Immature natural killer cell (primary cell): ENCODE data around the gene EIF4E1B. TPM values are rescaled to one million over a fixed set of nuclear protein-coding genes. Genes with fewer than 3 reads are reported as not detected.

Experiments
- DNase-seq, 3 donors: peaks; one replicate each; pipeline ENCODE4 v3.0.0; 2022; ENCODE audit warnings: mixed read lengths in 1 of 3
- H3K27ac Mint-ChIP-seq, 6 donors: one replicate each; pipeline ENCODE4 v1.8.0; 2020; ENCODE audit warnings: mixed read lengths in 6 of 6, mild to moderate bottlenecking in 5 of 6, inconsistent platforms in 4 of 6, moderate library complexity in 3 of 6
- H3K27me3 Mint-ChIP-seq, 3 donors: one replicate each; pipeline ENCODE4 v1.8.0; 2020 to 2021; ENCODE audit warnings: low read depth in 3 of 3, mild to moderate bottlenecking in 3 of 3, mixed read lengths in 3 of 3, moderate library complexity in 3 of 3, inconsistent platforms in 1 of 3
- H3K36me3 Mint-ChIP-seq, 3 donors: one replicate each; pipeline ENCODE4 v1.8.0; 2020; ENCODE audit warnings: mixed read lengths in 3 of 3, inconsistent platforms in 2 of 3, mild to moderate bottlenecking in 2 of 3
- H3K4me1 Mint-ChIP-seq, 2 donors: one replicate each; pipeline ENCODE4 v1.8.0; 2020; ENCODE audit warnings: inconsistent platforms in 2 of 2, mild to moderate bottlenecking in 2 of 2, mixed read lengths in 2 of 2, moderate library complexity in 1 of 2
- H3K4me3 Mint-ChIP-seq, 5 donors: one replicate each; pipeline ENCODE4 v1.8.0; 2020; ENCODE audit warnings: mild to moderate bottlenecking in 5 of 5, mixed read lengths in 5 of 5, inconsistent platforms in 3 of 5, moderate library complexity in 3 of 5
- H3K9me3 Mint-ChIP-seq, 6 donors: one replicate each; pipeline ENCODE4 v1.8.0; 2020; ENCODE audit warnings: mild to moderate bottlenecking in 6 of 6, mixed read lengths in 6 of 6, inconsistent platforms in 4 of 6, moderate library complexity in 3 of 6
- polyA plus RNA-seq, 3 donors: library from polyadenylated mRNA; unstranded; fragments of 300-500 nt; fragmentation: Illumina TruSeq; gene quantifications; one replicate each; pipeline ENCODE4 v1.2.3, GENCODE V29; 2021

Gene EIF4E1B
- polyA plus RNA-seq, 3 donors from 2014 or later, result not detected

DNA sequence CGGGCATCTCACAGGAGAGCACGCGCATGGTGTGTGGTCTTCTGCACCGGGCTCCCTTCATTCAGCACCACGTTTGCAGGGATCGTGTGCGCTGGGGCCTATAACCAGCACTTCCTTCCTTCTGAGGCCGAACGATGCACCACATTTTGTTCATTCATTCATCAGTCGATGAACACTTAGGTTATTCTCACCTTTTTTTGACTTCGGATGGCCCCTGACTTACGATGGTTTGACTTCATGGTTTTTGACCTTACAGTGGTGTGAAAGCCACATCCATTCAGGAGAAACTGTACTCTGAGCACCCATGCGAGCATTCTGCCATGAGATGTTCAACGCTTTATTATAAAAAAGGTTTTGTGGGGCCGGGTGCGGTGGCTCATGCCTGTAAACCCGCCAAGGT is 44.3 kb downstream of the EIF4E1B start:
- Mint-ChIP-seq H3K4me3 (peak overlapping the region in 2 of 5 donors; percentile 41 to 53), H3K36me3 (no peaks in the 10 kb centered on the region), H3K9me3 (no peaks in the 10 kb centered on the region), H3K4me1 (peaks cover 11 to 14% of the 10 kb centered on the region in 2 donors), H3K27ac (peak overlapping the region in 2 of 6 donors; percentile 0 to 30), H3K27me3 (peaks cover 10 to 15% (median 15%) of the 10 kb centered on the region in 3 donors)
- peak; percentile 44 to 69 (median 65) for DNase-seq

DNA sequence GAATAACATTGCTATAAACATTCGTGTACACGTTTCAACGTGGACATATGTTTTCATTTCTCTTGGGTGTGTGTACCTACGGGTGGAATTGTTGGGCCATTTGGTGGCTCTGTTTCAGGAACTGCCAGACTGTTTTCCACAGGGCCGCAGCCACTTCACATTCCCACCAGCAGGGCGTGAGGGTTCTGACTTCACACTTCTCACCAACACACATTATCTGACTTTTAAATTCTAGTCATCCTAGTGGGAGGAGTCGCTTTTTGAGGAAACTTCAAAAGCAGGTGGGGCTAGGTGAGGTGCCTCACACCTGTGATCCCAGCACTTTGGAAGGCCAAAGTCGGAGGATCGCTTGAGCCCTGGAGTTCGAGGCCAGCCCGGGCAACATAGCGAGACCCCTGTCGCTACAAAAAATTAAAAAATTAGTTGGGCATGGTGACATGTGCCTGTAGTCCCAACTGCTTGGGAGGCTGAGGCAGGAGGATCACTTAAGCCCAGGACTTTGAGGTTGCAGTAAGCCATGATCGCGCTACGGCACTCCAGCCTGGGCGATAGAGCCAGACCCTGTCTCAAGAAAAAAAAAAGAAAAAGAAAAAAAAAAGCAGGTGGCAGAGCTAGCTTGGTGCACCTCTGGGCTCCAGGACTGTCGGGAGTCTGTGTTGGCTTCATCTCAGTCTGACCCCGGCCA is 45.3 kb downstream of the EIF4E1B start:
- peaks cover 11 to 16% (median 14%) of the 10 kb centered on the region in 3 donors for H3K27me3 Mint-ChIP-seq
- no peak for DNase-seq
- H3K4me1 Mint-ChIP-seq, result peaks cover 11 to 14% of the 10 kb centered on the region in 2 donors
- no peaks in the 10 kb centered on the region for H3K36me3 Mint-ChIP-seq
- H3K4me3 Mint-ChIP-seq, result no peak overlapping the region
- H3K27ac Mint-ChIP-seq, result no peak overlapping the region
- H3K9me3 Mint-ChIP-seq, result no peaks in the 10 kb centered on the region

DNA sequence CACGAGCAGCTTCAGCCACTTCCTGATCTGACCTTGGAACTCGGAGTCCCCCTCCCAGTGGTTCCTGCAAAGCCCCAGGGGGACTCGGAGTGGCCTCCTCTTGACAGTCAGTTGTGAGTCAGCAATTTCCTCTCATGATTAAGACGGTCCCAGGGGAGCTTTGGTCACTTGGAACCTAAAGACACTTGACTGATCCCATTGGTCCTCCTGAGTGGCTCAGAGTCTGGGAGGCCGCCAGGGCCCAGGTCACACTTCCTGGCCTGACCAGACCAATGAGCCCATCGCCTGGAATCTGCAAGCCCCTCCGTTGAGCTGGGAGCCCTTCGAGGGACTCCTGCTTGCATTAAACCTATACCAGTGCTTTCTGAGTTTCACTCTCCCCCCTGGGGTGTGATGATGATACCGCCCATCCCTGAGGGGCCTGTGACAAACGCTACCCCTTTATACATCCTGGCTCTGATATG is 45.9 kb downstream of the EIF4E1B start:
- peaks cover 12 to 17% (median 13%) of the 10 kb centered on the region in 3 donors for H3K27me3 Mint-ChIP-seq

DNA sequence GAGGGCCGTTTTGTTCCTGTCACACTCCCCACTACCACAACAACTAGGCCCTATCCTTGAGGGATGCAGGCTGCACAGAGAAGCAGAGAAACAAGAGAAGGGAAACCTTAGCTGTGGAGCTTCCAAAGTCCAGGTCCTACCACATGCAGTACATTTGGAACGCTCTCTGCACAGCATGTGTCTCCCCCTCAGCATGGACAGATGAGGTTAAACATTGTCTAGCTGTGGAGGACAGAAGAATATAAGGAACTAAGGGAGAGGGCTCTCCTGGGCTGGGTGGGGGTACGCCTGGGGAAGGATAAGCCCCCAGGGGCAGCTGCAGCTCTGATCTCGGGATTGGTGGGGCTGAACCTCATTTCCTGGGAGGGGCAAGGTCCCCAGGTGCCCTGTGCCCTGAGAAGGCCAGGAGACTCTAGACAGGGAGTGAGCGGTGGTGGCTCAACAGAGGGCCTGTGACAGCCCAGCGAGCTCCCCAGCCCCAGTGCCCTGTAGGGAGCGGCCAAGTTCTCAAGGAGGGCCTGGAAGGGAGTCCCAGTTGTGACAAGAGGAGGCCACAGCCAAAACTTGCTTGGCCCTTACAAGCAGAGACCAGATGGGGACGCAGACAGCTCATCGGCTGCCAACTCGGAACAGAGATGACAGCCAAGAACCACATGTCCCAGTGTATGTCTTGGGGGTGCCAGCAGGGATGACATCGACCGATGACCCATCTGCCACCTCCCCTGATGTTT is 46.9 kb downstream of the EIF4E1B start:
- Mint-ChIP-seq H3K4me1 (peaks cover 11 to 14% of the 10 kb centered on the region in 2 donors), H3K9me3 (no peaks in the 10 kb centered on the region), H3K27me3 (peaks cover 18 to 24% (median 18%) of the 10 kb centered on the region in 3 donors), H3K27ac (no peak overlapping the region), H3K4me3 (no peak overlapping the region), H3K36me3 (peaks cover 0 to under 1% (median 0%) of the 10 kb centered on the region in 3 donors)
- no peak for DNase-seq

More for the DNA sequence above, 45.9 kb downstream of the EIF4E1B start:
- H3K4me1 Mint-ChIP-seq, result peaks cover 11 to 14% of the 10 kb centered on the region in 2 donors
- no peak overlapping the region for H3K27ac Mint-ChIP-seq
- no peak overlapping the region for H3K4me3 Mint-ChIP-seq
- no peaks in the 10 kb centered on the region for H3K36me3 Mint-ChIP-seq
- no peak for DNase-seq
- H3K9me3 Mint-ChIP-seq, result no peaks in the 10 kb centered on the region

DNA sequence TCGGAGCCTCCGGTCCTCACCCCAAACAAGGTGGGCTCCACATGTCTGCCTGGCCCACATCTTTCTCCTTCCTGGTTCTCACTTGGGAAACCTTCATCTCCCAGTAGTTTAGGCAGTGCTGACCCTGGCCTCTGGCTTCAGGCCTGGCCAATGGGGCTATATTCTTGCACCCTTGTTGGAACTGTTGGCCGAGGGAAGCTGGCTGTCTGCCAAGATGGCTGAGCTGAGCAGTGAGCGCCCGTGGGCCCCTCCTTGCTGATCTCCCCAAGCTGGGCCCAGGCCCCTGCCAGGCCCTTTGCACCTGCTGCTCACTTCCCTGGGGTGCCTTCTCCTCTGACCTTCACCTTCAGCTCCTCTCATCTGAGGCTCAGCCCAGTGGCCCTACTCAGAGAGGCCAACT is 48.1 kb downstream of the EIF4E1B start:
- H3K27me3 Mint-ChIP-seq, result peaks cover 19 to 26% (median 22%) of the 10 kb centered on the region in 3 donors
- H3K9me3 Mint-ChIP-seq, result no peaks in the 10 kb centered on the region
- H3K27ac Mint-ChIP-seq, result no peak overlapping the region
- no peak overlapping the region for H3K4me3 Mint-ChIP-seq
- H3K4me1 Mint-ChIP-seq, result peaks cover 11 to 13% of the 10 kb centered on the region in 2 donors
- no peak for DNase-seq
- H3K36me3 Mint-ChIP-seq, result peaks cover 0 to 4% (median 0%) of the 10 kb centered on the region in 3 donors

DNA sequence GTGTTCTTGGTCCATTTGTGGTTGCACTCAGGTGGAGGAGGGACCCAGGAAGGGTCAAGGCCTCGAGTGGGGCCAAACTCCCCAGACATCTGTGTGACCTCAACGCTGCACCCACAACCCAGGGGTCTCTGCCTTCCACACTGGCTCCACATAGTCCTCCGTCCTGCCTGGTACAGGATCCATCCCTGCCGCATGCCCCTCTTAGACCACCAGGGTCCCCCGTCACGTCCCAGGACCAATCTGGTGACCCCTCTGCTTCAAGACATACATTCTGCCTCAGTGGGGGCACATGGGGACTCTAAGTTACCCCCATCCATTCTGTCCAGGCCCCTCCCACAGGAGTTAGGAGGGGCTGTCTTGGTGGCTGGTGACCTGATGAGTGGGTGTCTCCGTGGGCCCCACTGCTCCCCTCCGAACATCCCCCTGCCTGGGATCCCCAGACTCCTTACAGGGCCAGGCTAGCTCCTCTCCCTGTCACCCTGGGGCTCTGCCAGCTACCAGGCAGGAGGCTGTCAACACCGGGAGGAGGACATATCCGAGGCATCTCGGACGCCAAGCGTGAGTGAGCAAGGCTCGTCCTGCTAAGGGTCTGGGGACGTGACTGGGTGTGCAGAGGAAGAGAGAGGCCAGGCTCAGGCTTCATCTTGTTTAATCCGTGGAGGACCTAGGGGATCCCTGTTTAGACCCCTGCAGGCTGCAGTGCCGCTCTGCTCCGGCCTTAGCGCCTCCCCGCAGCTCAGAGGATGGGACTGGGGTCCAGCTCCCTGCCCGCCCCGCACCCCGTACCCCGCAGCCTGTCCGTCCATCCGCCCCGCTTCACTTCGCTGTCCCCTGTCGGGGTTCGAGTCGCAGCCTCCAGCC is 49.1 kb downstream of the EIF4E1B start:
- Mint-ChIP-seq H3K36me3 (peaks cover 0 to 4% (median 0%) of the 10 kb centered on the region in 3 donors), H3K4me1 (peaks cover 5% of the 10 kb centered on the region in 2 donors), H3K27ac (no peak overlapping the region), H3K27me3 (peaks cover 22 to 28% (median 27%) of the 10 kb centered on the region in 3 donors), H3K4me3 (no peak overlapping the region), H3K9me3 (peaks cover 0 to 4% (median 0%) of the 10 kb centered on the region in 6 donors)
- no peak for DNase-seq

DNA sequence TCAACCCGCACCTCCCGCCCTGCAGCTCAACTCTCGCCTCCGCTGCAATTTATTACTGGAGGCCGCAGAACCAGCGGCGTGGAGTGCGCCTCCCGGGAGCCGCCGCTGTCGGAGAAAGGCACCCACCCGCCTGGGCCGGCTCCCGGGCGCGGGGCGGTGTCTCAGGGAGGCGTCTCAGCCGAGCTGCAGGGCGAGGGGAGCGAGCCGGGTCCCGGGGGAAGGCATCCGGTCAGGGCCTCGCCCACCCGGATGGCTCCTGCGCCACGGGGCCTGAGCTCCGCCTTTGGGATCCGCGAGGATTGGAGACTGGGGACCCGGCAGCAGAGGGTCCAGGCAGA is 49.7 kb downstream of the EIF4E1B start:
- Mint-ChIP-seq H3K9me3 (peaks cover 2 to 10% (median 5%) of the 10 kb centered on the region in 6 donors), H3K4me1 (no peaks in the 10 kb centered on the region), H3K27me3 (peaks cover 24 to 31% (median 28%) of the 10 kb centered on the region in 3 donors), H3K27ac (no peak overlapping the region), H3K4me3 (no peak overlapping the region), H3K36me3 (peaks cover 0 to 4% (median 3%) of the 10 kb centered on the region in 3 donors)
- DNase-seq, result no peak

DNA sequence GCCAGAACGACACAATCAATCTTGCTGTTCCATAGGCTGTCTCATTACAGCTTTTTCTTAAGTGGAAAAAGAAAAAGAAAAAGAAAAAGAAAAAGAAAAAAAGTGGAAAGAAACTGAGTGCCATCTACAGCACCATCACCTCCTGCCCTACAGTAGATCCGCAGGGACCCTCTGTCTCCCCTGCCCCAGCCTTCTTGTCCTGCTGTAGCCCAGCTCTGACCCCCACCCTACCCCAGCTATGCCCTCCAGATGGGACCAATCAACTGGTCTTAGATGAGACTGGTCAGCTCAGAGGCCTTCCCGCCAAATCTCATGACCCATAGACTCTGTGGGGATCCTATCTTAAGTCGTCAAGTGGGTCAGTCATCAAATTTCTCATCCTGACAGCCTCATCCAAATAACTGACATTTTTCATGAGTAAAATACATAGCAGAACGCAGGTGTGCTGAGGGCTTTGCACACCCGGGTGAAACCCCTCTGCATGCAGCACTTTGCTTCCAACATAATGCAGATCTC is 51.6 kb downstream of the EIF4E1B start:
- Mint-ChIP-seq H3K36me3 (peaks cover 0 to 9% (median 4%) of the 10 kb centered on the region in 3 donors), H3K4me1 (no peaks in the 10 kb centered on the region), H3K27ac (no peak overlapping the region), H3K27me3 (peaks cover 21 to 37% (median 28%) of the 10 kb centered on the region in 3 donors), H3K4me3 (no peak overlapping the region), H3K9me3 (peaks cover 3 to 19% (median 7%) of the 10 kb centered on the region in 6 donors)
- no peak for DNase-seq

DNA sequence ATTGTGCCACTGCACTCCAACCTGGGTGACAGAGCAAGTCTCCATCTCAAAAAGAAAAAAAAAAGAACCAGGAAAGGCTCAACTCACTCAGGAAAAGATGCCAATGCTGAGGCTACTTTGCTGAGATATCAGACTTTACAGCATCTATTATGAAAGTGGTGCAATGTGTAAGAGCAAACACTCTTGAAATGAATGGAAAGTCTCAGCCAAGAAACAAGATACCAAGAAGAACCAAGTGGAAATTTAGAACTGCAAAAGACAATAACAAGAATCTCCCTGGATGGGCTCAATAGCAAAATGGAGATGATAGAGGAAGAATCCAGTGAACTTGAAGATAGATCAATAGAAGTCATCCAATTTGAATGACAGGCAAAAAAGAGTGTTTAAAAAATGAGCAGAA is 54.5 kb downstream of the EIF4E1B start:
- no peak overlapping the region for H3K4me3 Mint-ChIP-seq
- DNase-seq, result no peak
- H3K4me1 Mint-ChIP-seq, result no peaks in the 10 kb centered on the region
- peaks cover 0 to 9% (median 4%) of the 10 kb centered on the region in 3 donors for H3K36me3 Mint-ChIP-seq
- peaks cover 3 to 19% (median 8%) of the 10 kb centered on the region in 6 donors for H3K9me3 Mint-ChIP-seq
- H3K27ac Mint-ChIP-seq, result no peak overlapping the region
- peaks cover 21 to 33% (median 23%) of the 10 kb centered on the region in 3 donors for H3K27me3 Mint-ChIP-seq

DNA sequence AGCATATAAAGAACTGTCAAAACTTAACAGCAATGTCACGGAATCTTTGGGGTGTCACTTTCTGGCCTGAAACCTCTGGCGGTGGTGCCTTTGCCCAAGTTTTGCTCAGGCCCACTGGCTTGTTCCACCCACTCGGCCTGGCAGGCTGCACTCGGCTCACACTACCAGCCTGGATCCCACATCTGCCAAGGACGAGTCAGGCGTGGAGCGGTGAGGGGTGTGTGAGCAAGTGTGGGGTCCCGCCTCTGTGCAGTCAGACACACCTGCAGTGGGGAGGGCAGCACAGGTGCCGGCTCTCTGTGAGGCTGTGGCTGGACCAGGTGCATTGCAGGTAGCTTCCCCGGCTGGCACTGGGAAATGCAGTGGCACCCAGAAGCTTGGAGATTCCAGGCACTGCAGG is 56.8 kb downstream of the EIF4E1B start:
- DNase-seq, result no peak
- peaks cover 0 to 9% (median 4%) of the 10 kb centered on the region in 3 donors for H3K36me3 Mint-ChIP-seq
- H3K27ac Mint-ChIP-seq, result no peak overlapping the region
- H3K9me3 Mint-ChIP-seq, result peaks cover 3 to 19% (median 8%) of the 10 kb centered on the region in 6 donors
- H3K27me3 Mint-ChIP-seq, result peaks cover 16 to 26% (median 16%) of the 10 kb centered on the region in 3 donors
- no peaks in the 10 kb centered on the region for H3K4me1 Mint-ChIP-seq
- H3K4me3 Mint-ChIP-seq, result no peak overlapping the region

DNA sequence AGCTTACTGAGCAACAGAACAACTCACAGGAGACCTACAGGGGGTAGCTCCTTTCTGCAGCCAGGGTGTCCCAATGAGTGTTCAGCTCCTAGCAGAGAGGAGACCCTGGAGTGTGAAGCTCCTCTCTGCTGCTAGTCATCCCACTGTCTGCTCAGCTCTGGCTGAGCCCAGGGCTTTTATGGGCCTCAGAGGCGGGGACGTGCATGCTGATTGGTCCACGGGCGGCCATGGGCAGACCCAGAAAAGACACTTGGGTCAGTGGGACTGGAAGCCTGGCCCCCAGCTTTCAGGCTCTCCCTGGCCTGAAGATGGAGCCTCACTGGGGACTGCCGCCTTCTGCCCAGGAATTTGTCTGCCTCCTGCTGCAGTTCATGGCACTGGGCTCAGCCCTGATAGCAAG is 57.4 kb downstream of the EIF4E1B start:
- H3K27me3 Mint-ChIP-seq, result peaks cover 14 to 25% (median 15%) of the 10 kb centered on the region in 3 donors
- H3K4me1 Mint-ChIP-seq, result no peaks in the 10 kb centered on the region
- no peak for DNase-seq
- H3K27ac Mint-ChIP-seq, result no peak overlapping the region
- H3K4me3 Mint-ChIP-seq, result no peak overlapping the region
- peaks cover 0 to 9% (median 0%) of the 10 kb centered on the region in 3 donors for H3K36me3 Mint-ChIP-seq
- peaks cover 3 to 19% (median 8%) of the 10 kb centered on the region in 6 donors for H3K9me3 Mint-ChIP-seq

DNA sequence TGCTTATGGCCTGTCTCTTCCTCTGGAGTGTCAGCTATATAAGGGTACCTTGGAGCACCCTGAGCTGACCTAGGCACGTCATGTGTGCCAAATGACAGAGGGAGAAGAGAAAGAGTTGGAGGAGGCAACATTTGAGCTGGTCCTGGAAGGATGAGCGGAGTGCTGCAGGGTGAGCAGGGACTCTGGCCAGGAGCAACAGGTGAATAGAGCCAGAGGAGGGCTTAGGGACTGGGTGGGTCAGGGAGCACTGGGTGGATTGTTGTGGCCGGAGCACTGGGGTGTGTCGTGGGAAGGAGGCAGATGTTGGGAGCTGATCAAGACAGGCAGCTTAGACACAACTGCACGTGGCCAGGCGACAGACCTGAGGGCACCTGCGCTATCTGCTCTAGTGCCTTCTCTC is 60.4 kb downstream of the EIF4E1B start:
- peaks cover 13 to 25% (median 18%) of the 10 kb centered on the region in 3 donors for H3K27me3 Mint-ChIP-seq
- peaks cover 0 to 1% (median under 1%) of the 10 kb centered on the region in 6 donors for H3K9me3 Mint-ChIP-seq
- no peak overlapping the region for H3K4me3 Mint-ChIP-seq
- H3K36me3 Mint-ChIP-seq, result peaks cover 0 to 2% (median 0%) of the 10 kb centered on the region in 3 donors
- DNase-seq, result no peak
- peak overlapping the region in 1 of 6 donors; percentile 35 for H3K27ac Mint-ChIP-seq
- no peaks in the 10 kb centered on the region for H3K4me1 Mint-ChIP-seq

DNA sequence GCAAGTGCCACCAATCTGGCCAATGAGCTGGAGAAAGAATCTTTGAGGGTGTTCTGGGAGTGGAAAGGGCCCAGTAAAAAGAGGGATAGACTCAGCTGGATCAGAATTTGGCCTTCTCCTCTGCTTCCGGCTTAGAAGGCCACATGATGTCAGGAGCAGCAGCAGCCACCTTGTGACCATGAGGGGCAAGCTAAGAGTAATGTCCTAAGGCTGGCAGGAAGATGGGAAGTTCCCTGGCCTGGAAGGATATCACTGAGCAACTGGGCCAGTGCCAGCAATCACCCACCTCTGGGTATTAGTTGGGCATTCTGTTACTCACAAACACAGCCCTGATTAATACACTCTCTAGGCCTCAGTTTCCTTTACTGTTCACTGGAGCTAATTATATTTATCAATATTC is 61.0 kb downstream of the EIF4E1B start:
- H3K4me3 Mint-ChIP-seq, result no peak overlapping the region
- DNase-seq, result no peak
- H3K27ac Mint-ChIP-seq, result no peak overlapping the region
- peaks cover 13 to 28% (median 22%) of the 10 kb centered on the region in 3 donors for H3K27me3 Mint-ChIP-seq
- H3K9me3 Mint-ChIP-seq, result peaks cover 0 to 1% (median 0%) of the 10 kb centered on the region in 6 donors
- no peaks in the 10 kb centered on the region for H3K4me1 Mint-ChIP-seq
- no peaks in the 10 kb centered on the region for H3K36me3 Mint-ChIP-seq
